H7 (cell line): ENCODE results near the gene THRB. TPM values are rescaled to one million over a fixed set of nuclear protein-coding genes. Genes with fewer than 3 reads are reported as not detected.

Source experiments
- DNase-seq: peaks from one replicate; pipeline ENCODE4 v3.0.0; 2012
- H3K27me3 ChIP-seq: 2 replicates; pipeline ENCODE4 v1.6.0; 2011; ENCODE audit warnings: mild to moderate bottlenecking, low read length; ENCODE audit not compliant: control insufficient read depth, insufficient read depth
- H3K36me3 ChIP-seq: replicated peaks from 2 replicates; pipeline ENCODE4 v1.5.1; 2011; ENCODE audit warnings: low read length; ENCODE audit not compliant: control insufficient read depth, insufficient read depth
- H3K4me3 ChIP-seq: 2 replicates; pipeline ENCODE4 v1.5.1; 2011; ENCODE audit warnings: low read depth, mild to moderate bottlenecking, control low read depth, low read length, moderate library complexity; ENCODE audit not compliant: insufficient read depth
- total RNA-seq: library from RNA; depleted of rRNA; stranded (reverse); fragments of >200 nt; shearing (Covaris generic); gene quantifications from 2 replicates; pipeline ENCODE4 v1.2.3, GENCODE V29; 2014

THRB gene
- total RNA-seq, 1 experiment from 2014 or later = 1.0 TPM

DNA sequence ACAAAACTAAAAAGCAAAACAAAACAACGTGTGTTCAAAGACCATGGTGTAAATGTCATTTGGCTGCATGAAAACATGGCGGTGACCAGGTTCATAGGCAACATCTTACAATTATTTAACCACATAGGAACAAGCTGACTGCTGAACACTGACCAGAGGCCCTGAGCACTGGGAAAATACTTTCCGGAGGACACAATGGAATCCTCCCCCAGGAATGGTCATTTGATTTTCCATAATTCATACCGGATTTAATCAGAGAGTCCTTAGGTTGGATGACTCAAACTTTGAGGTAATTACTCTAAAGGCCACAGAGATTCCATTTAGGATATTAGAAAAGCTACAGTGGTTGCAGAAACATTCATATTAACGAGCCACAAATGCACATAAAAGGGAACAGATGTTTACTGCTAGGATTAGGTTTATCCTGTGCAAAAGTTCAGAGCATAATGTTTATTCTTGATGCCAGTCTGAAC, 294.8 kb downstream of the THRB start:
- no peak for DNase-seq
- H3K27me3 ChIP-seq = no peaks in the 10 kb centered on the region
- H3K4me3 ChIP-seq = no peak overlapping the region
- no peaks in the 10 kb centered on the region for H3K36me3 ChIP-seq

DNA sequence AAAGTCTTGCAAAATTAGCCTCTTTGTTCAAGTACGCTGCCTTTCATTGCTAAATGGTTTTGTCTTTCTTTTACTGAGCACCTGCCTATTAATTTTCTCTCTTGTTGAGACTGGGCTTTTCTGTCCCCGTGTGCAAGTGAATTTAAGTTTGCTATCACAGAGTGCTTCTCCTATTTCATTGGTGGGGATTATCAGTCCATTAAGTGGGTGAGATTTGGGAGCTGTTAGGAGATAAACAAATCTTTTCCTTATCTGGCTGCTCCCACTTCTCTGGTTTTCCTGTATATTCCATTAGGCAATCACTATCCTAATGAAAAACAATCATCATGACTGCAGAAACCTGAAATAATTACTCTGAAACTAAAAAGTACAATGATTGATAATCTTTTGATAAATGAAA, 295.4 kb downstream of the THRB start:
- H3K4me3 ChIP-seq = no peak overlapping the region
- H3K36me3 ChIP-seq = no peaks in the 10 kb centered on the region
- no peak for DNase-seq
- no peaks in the 10 kb centered on the region for H3K27me3 ChIP-seq

DNA sequence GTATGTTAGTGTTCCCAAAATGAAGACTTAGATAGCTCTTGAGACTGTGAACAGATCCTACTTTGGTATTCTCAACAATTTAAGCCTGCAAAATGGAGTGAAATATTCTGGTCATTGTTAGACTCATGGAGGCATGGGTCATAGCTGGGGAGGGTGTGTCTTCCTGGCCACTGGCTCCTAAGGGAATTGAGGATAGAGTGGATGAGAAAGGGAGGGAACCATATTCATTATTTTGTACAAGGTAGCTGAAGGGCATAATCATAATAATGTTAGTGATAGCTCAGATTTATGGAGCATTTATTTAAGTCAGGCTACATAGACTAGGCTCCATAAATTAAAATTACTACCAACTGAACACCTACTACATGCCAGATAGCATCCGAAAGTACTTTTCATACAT, 295.9 kb downstream of the THRB start:
- DNase-seq = no peak
- no peaks in the 10 kb centered on the region for H3K27me3 ChIP-seq
- no peak overlapping the region for H3K4me3 ChIP-seq
- no peaks in the 10 kb centered on the region for H3K36me3 ChIP-seq

- Histone ChIP-seq H3K27me3 (no peaks in the 10 kb centered on the region), H3K4me3 (no peak overlapping the region), H3K36me3 (no peaks in the 10 kb centered on the region)
- peak; percentile 61 for DNase-seq
Observed at GRCh38 chr3:24197809-24198208, 296.8 kb downstream of the THRB start.

DNA sequence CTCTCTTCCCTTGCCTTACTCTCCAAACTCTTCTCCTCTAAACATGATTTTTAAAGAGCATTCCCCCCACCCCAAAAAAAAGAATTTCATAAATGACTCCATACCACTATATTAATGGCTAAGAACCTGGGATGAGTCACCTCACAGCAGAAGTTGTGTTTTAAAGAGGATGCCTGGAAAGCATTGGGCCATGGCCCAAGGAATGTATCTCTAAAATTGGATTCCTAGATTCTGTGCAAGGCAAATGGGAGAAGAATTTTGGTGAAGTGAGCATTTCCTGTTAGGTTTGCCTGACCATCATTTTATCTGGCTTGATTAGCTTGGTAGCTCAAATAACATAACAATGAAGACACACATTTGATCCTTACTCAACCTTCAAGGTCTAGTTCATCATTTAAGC, 298.1 kb downstream of the THRB start:
- no peak for DNase-seq
- no peaks in the 10 kb centered on the region for H3K36me3 ChIP-seq
- H3K4me3 ChIP-seq = no peak overlapping the region
- no peaks in the 10 kb centered on the region for H3K27me3 ChIP-seq

- H3K27me3 ChIP-seq = no peaks in the 10 kb centered on the region
- no peaks in the 10 kb centered on the region for H3K36me3 ChIP-seq
- no peak for DNase-seq
- no peak overlapping the region for H3K4me3 ChIP-seq
Observed at GRCh38 chr3:24195504-24196230, 299.0 kb downstream of the THRB start.

DNA sequence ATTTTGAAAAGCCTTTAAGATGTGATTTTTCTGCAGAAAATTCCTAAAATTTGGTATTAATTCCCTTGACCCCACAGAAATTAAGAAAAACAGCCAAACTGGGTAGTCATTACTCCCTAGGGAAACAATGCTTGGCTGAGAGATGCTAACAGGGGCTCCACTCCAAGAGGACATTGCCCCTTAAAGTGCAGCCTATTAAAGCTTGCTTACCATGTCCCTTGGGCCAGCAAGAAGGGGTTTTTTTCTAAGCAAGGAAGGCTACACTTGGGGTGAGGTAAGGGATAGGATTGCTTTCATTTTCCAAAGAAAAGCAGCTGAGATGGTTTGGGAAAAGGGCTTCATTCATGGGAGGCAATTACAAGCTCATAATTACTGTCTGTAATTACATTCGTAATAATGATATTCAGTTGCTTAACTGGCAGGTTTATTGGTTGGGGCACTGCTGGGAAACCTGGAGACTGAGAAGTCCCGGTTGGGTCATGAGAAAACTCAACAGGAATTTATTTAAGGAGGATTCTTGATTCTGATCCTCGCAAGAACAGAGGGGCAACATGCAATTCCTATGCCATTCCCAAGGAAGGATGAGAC, 302.1 kb downstream of the THRB start:
- Histone ChIP-seq H3K4me3 (no peak overlapping the region), H3K36me3 (no peaks in the 10 kb centered on the region), H3K27me3 (no peaks in the 10 kb centered on the region)
- DNase-seq = no peak

GRCh38 chr3:24191801-24192403, 302.7 kb downstream of the THRB start:
- Histone ChIP-seq H3K27me3 (no peaks in the 10 kb centered on the region), H3K36me3 (no peaks in the 10 kb centered on the region), H3K4me3 (no peak overlapping the region)
- DNase-seq = no peak

- H3K36me3 ChIP-seq = no peaks in the 10 kb centered on the region
- no peaks in the 10 kb centered on the region for H3K27me3 ChIP-seq
- H3K4me3 ChIP-seq = no peak overlapping the region
- no peak for DNase-seq
Observed at GRCh38 chr3:24190256-24190655, 304.4 kb downstream of the THRB start.

- no peaks in the 10 kb centered on the region for H3K27me3 ChIP-seq
- H3K4me3 ChIP-seq = no peak overlapping the region
- no peaks in the 10 kb centered on the region for H3K36me3 ChIP-seq
- peak; percentile 52 for DNase-seq
Observed at GRCh38 chr3:24185738-24186384, 308.8 kb downstream of the THRB start.

DNA sequence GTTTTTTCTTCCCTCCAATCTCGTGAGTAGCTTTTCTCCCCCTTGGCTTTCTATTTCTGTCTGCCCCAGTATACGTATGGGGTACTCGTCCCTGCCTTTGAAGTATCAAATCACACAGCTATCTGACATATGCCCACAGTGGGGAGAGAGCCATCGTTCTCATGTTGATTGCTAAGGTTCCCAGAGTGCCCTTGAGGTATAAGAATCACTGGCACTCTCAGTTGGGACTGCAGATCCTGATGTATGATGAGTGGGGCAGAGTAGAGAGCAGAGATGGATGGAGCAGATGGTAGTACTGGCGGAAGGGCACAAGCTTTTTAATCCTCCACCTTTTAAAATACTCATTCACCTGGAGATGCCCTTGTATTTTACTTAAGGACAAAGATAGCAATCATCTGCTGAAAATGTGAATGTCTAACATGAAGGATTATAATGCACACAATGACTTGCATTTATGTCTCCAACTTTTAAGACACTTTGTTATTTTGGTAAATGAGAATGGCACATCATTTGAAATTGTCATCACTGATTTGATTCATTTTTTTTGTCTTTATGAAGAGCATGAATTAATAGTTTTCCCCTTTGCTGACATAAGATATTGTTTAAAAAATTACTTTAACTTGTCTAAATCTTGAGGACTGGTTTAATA, 310.0 kb downstream of the THRB start:
- Histone ChIP-seq H3K36me3 (no peaks in the 10 kb centered on the region), H3K27me3 (no peaks in the 10 kb centered on the region), H3K4me3 (no peak overlapping the region)
- DNase-seq = no peak

DNA sequence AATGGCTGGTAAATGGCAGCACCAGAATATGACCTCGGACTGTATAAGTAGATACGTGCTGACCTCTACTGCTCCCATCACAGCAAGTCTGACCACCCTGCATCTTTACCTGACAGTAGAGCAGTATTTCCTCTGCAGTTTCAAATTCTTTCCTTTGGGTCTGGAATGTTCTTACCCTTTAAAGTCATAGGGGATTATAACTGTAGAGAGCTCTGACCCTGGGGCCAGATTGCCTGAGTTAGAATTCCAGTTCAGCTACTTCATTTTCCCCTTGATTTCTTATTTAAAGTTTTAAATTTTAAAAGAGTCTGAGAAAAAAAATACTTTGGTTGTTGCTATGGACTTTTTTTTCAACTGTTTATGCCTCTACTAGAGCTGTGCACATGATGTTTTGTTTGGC, 311.9 kb downstream of the THRB start:
- Histone ChIP-seq H3K36me3 (no peaks in the 10 kb centered on the region), H3K27me3 (no peaks in the 10 kb centered on the region), H3K4me3 (no peak overlapping the region)
- DNase-seq = no peak

- H3K27me3 ChIP-seq = no peaks in the 10 kb centered on the region
- no peaks in the 10 kb centered on the region for H3K36me3 ChIP-seq
- DNase-seq = no peak
- H3K4me3 ChIP-seq = no peak overlapping the region
Observed at GRCh38 chr3:24181256-24181655, 313.4 kb downstream of the THRB start.

GRCh38 chr3:24180616-24181015, 314.0 kb downstream of the THRB start:
- Histone ChIP-seq H3K4me3 (no peak overlapping the region), H3K36me3 (no peaks in the 10 kb centered on the region), H3K27me3 (no peaks in the 10 kb centered on the region)
- DNase-seq = peak; percentile 8
